SK-N-SH treated with all-trans-retinoic acid at 6 μM for 48 hours (cell line): ENCODE results near the gene SUGCT.
A peak's percentile ranks its signal among the peaks of the same experiment; 100 is the strongest.

Experiments
- ATAC-seq: fragments of 200-7000 bp; cut with Tn5 transposase; 3 replicates; pipeline ENCODE4 v1.9.1; 2020; ENCODE audit warnings: mild to moderate bottlenecking, moderate library complexity
- ARNTL ChIP-seq: fragments of 450-650 bp; formaldehyde crosslinking; IDR thresholded peaks from 2 replicates; pipeline ENCODE4 v1.5.0; 2020; ENCODE audit warnings: low read depth, mild to moderate bottlenecking, moderate library complexity, borderline replicate concordance
- BACH2 ChIP-seq: fragments of 250-450 bp; sonication (Bioruptor Pico); IDR thresholded peaks from 2 replicates; pipeline ENCODE4 v1.9.0; 2021; ENCODE audit warnings: mild to moderate bottlenecking, borderline replicate concordance
- CSDC2 ChIP-seq: fragments of 250-450 bp; sonication (Bioruptor Pico); IDR thresholded peaks from 2 replicates; pipeline ENCODE4 v1.5.0; 2020; ENCODE audit warnings: mild to moderate bottlenecking, moderate library complexity
- CSRNP3 ChIP-seq: fragments of 250-450 bp; sonication (Bioruptor Pico); IDR thresholded peaks from 2 replicates; pipeline ENCODE4 v1.5.1; 2021; ENCODE audit warnings: mild to moderate bottlenecking, moderate library complexity
- ESRRG ChIP-seq: fragments of 250-450 bp; sonication (Bioruptor Pico); IDR thresholded peaks from 2 replicates; pipeline ENCODE4 v1.6.1; 2021; ENCODE audit warnings: mild to moderate bottlenecking
- GLIS3 ChIP-seq: fragments of 250-450 bp; sonication (Bioruptor Pico); IDR thresholded peaks from 2 replicates; pipeline ENCODE4 v1.5.0; 2020; ENCODE audit warnings: mild to moderate bottlenecking, moderate library complexity
- ISL1 ChIP-seq: fragments of 250-450 bp; sonication (Bioruptor Pico); IDR thresholded peaks from 2 replicates; pipeline ENCODE4 v2.1.2; 2022; ENCODE audit warnings: mild to moderate bottlenecking, moderate library complexity
- OSR1 ChIP-seq: fragments of 250-450 bp; sonication (Bioruptor Pico); IDR thresholded peaks from 2 replicates; pipeline ENCODE4 v1.8.0; 2022; ENCODE audit warnings: moderate library complexity, mild to moderate bottlenecking, inconsistent platforms
- PATZ1 ChIP-seq: fragments of 250-450 bp; sonication (Bioruptor Pico); IDR thresholded peaks from 2 replicates; pipeline ENCODE4 v1.8.0; 2020; ENCODE audit warnings: mild to moderate bottlenecking, moderate library complexity, borderline replicate concordance
- POU6F1 ChIP-seq: fragments of 250-450 bp; sonication (Bioruptor Pico); IDR thresholded peaks from 2 replicates; pipeline ENCODE4 v1.8.0; 2021; ENCODE audit warnings: low read depth, mild to moderate bottlenecking, moderate library complexity, borderline replicate concordance
- RARB ChIP-seq: fragments of 250-450 bp; sonication (Bioruptor Pico); IDR thresholded peaks from 2 replicates; pipeline ENCODE4 v1.8.0; 2021; ENCODE audit warnings: mild to moderate bottlenecking, moderate library complexity
- SNAI2 ChIP-seq: fragments of 250-450 bp; sonication (Bioruptor Pico); IDR thresholded peaks from 2 replicates; pipeline ENCODE4 v1.5.0; 2020; ENCODE audit warnings: mild to moderate bottlenecking, moderate library complexity
- TCF4 ChIP-seq: fragments of 250-450 bp; sonication (Bioruptor Pico); IDR thresholded peaks from 2 replicates; pipeline ENCODE4 v1.8.0; 2021; ENCODE audit warnings: mild to moderate bottlenecking, moderate library complexity, borderline replicate concordance
- TOX ChIP-seq: fragments of 250-450 bp; sonication (Bioruptor Pico); IDR thresholded peaks from 2 replicates; pipeline ENCODE4 v1.8.0; 2021; ENCODE audit warnings: mild to moderate bottlenecking, moderate library complexity, borderline replicate concordance
- TSHZ2 ChIP-seq: fragments of 250-450 bp; sonication (Bioruptor Pico); IDR thresholded peaks from 2 replicates; pipeline ENCODE4 v1.5.0; 2020; ENCODE audit warnings: mild to moderate bottlenecking, moderate library complexity
- ZC3H10 ChIP-seq: fragments of 250-450 bp; sonication (Bioruptor Pico); IDR thresholded peaks from 2 replicates; pipeline ENCODE4 v1.5.1; 2021; ENCODE audit warnings: mild to moderate bottlenecking, moderate library complexity
- ZFP3 ChIP-seq: fragments of 250-450 bp; sonication (Bioruptor Pico); IDR thresholded peaks from 2 replicates; pipeline ENCODE4 v1.5.0; 2020; ENCODE audit warnings: mild to moderate bottlenecking, moderate library complexity
- ZFP30 ChIP-seq: fragments of 450-650 bp; formaldehyde crosslinking; IDR thresholded peaks from 2 replicates; pipeline ENCODE4 v1.5.0; 2022; ENCODE audit warnings: mild to moderate bottlenecking, moderate library complexity
- ZNF565 ChIP-seq: fragments of 450-650 bp; formaldehyde crosslinking; conservative IDR thresholded peaks from 2 replicates; pipeline ENCODE4 v1.5.0; 2020; ENCODE audit warnings: low read depth, mild to moderate bottlenecking, moderate library complexity
- ZNF70 ChIP-seq: fragments of 450-650 bp; formaldehyde crosslinking; IDR thresholded peaks from 2 replicates; pipeline ENCODE4 v1.5.0; 2020; ENCODE audit warnings: mild to moderate bottlenecking, moderate library complexity
- ZNF8 ChIP-seq: fragments of 450-650 bp; formaldehyde crosslinking; IDR thresholded peaks from 2 replicates; pipeline ENCODE4 v1.5.0; 2020; ENCODE audit warnings: mild to moderate bottlenecking, moderate library complexity

Gene SUGCT

DNA sequence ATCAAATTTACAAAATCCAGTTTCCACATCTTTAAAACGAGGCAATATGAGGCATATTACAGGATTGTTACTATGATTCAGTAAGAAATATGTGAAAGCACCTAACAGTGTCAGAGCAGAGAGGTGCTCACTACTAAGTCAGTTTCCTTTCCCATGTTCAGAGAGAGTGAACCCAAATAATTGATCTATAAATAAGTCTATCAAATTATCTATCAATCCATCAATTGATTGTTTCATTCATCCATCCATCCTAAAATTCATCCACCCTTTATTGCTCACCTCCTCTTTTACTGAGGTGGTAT is 340.8 kb downstream of the SUGCT start:
- ATAC-seq: peak; percentile 13; the same call in 1 of the 3 replicates

GRCh38 chr7:40477094-40477493 is 342.3 kb downstream of the SUGCT start:
- peak; percentile 15; the same call in 2 of the 3 replicates for ATAC-seq
- TF ChIP-seq SNAI2 (CRISPR knock-in tag) (no peak), ARNTL (CRISPR knock-in tag) (no peak), ESRRG (CRISPR knock-in tag) (no peak)

More for the DNA sequence above, 340.8 kb downstream of the SUGCT start:
- TF ChIP-seq TOX (CRISPR knock-in tag): no peak
- no peak for TF ChIP-seq ZC3H10 (CRISPR knock-in tag)
- TF ChIP-seq ZFP30: no peak
- TF ChIP-seq ZNF70 (CRISPR knock-in tag): no peak
- TF ChIP-seq ARNTL (CRISPR knock-in tag): no peak
- no peak for TF ChIP-seq TCF4 (CRISPR knock-in tag)
- TF ChIP-seq CSRNP3: no peak
- TF ChIP-seq BACH2: no peak
- TF ChIP-seq OSR1 (CRISPR knock-in tag): no peak
- no peak for TF ChIP-seq ZNF565
- no peak for TF ChIP-seq GLIS3 (CRISPR knock-in tag)
- TF ChIP-seq RARB (CRISPR knock-in tag): no peak
- no peak for TF ChIP-seq CSDC2 (CRISPR knock-in tag)
- no peak for TF ChIP-seq POU6F1 (CRISPR knock-in tag)
- no peak for TF ChIP-seq SNAI2 (CRISPR knock-in tag)
- no peak for TF ChIP-seq ZNF8 (CRISPR knock-in tag)
- TF ChIP-seq PATZ1 (CRISPR knock-in tag): no peak

DNA sequence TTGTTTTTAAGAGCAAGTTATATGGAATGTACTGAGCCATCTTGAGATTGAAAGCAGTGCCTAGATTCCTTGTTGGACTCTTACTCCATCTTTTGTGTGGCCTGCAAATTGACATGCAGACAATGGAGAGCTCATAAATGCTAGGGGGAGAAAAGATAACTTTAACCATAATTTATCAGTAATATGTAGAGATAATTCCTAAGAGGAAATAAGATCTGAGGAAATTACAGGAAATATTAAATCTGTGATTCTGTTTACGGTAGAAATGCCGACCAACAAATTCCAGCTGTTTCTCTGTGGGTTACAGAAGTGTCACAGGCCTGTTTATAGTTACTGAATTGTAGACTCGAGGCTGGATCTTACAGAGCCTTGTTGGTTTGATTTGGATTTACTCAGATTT is 348.0 kb downstream of the SUGCT start:
- TF ChIP-seq BACH2: 0 out of 2 replicates have a peak, but pooled peaks have one; percentile 6
- no peak for TF ChIP-seq ARNTL (CRISPR knock-in tag)
- ATAC-seq: peak; percentile 53

GRCh38 chr7:40483630-40484029 is 348.8 kb downstream of the SUGCT start:
- no peak for TF ChIP-seq ARNTL (CRISPR knock-in tag)
- TF ChIP-seq RARB (CRISPR knock-in tag): no peak
- no peak for TF ChIP-seq PATZ1 (CRISPR knock-in tag)
- TF ChIP-seq OSR1 (CRISPR knock-in tag): 0 out of 2 replicates have a peak, but pooled peaks have one; percentile 33
- no peak for TF ChIP-seq ZNF565
- TF ChIP-seq ZC3H10 (CRISPR knock-in tag): no peak
- ATAC-seq: peak; percentile 77

GRCh38 chr7:40489844-40490602 is 355.2 kb downstream of the SUGCT start:
- ATAC-seq: peak; percentile 57
- TF ChIP-seq TSHZ2 (CRISPR knock-in tag) (no peak), PATZ1 (CRISPR knock-in tag) (no peak), CSDC2 (CRISPR knock-in tag) (no peak), OSR1 (CRISPR knock-in tag) (no peak), GLIS3 (CRISPR knock-in tag) (no peak), ESRRG (CRISPR knock-in tag) (no peak), RARB (CRISPR knock-in tag) (no peak), ZFP3 (CRISPR knock-in tag) (no peak), ISL1 (CRISPR knock-in tag) (no peak), ZC3H10 (CRISPR knock-in tag) (no peak)
